GM13977 (cell line): ENCODE data around the gene INPPL1.
"Not testable (repeated sequence)": the region's sequence is repeated elsewhere in the genome, so short reads cannot be mapped to it uniquely, and the experiment has no call there.

ENCODE experiments used
- DNase-seq: peaks from one replicate; pipeline ENCODE4 v3.0.0; 2012; ENCODE audit warnings: low spot score
- in situ Hi-C: fragments of 300-500 bp; cut with MboI; formaldehyde crosslinking; loops from one replicate; pipeline ENCODE4 v1.12.0; 2022; ENCODE audit warnings: low sequenced_read_pairs, low pct_unique_long_range_greater_than_20kb, mixed read lengths, inconsistent platforms; ENCODE audit not compliant: unreplicated experiment
- TF ChIP-seq, protein P1 (sequence below): IDR thresholded peaks from 2 replicates; pipeline ENCODE4 v1.5.1; 2012; ENCODE audit warnings: mild to moderate bottlenecking, control low read depth; ENCODE audit not compliant: insufficient read depth; ENCODE audit errors: extremely low read depth, missing control alignments

The INPPL1 gene

DNA sequence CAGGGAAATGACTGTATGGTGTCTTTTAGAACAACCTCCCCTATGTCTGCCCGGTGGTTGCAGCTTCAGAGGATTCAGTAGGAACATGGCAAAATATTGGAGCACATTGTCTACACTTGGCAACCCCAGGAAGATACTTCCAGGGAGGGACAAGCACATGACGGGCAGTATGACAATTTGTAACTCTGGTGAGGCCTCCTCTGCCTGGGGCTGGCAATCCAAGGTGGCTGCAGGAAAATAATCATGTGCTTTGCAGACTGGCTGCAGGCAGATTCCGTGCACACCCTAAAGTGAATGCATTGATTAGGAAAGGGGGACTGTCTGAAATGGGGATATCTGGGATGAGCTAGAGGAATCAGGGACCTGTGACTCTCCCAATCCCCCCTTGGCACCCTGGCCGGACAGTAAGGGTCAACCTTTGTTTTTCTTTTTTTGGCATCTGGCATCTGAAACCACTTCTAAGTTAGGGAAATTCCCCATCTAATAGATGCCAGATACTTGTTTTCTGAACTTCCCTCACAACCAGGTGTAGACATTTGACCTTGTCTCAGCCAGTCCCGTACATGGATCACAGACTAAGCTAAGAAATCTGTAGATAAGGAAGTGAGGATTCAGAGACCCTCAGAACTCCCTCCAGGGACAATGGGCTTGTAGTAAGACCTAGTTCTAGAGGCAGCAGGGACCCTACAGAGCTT, 29.9 kb downstream of the INPPL1 start:
- no peak for DNase-seq
- TF ChIP-seq, protein P1, sequence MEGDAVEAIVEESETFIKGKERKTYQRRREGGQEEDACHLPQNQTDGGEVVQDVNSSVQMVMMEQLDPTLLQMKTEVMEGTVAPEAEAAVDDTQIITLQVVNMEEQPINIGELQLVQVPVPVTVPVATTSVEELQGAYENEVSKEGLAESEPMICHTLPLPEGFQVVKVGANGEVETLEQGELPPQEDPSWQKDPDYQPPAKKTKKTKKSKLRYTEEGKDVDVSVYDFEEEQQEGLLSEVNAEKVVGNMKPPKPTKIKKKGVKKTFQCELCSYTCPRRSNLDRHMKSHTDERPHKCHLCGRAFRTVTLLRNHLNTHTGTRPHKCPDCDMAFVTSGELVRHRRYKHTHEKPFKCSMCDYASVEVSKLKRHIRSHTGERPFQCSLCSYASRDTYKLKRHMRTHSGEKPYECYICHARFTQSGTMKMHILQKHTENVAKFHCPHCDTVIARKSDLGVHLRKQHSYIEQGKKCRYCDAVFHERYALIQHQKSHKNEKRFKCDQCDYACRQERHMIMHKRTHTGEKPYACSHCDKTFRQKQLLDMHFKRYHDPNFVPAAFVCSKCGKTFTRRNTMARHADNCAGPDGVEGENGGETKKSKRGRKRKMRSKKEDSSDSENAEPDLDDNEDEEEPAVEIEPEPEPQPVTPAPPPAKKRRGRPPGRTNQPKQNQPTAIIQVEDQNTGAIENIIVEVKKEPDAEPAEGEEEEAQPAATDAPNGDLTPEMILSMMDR = no peak
- in situ Hi-C loops = no loop called here

DNA sequence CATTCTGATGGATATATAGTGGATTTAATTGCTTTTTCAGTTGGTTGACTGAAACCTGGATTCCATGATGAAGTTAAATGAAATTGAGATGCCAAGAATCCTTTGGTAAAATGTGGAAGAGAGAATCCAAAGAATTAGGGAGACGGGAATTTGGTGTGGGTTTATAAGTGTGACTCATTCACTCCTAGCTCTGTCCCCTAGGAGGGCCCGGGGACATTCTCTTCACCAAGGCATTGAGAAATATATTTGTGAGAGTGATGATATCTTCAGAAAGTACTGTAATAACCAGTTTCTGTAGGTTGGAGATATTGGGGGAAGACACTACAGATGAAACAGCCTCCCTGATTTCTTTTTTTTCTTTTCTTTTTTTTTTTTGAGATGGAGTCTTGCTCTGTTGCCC, 33.0 kb downstream of the INPPL1 start:
- in situ Hi-C loops = no loop called here
- no peak for DNase-seq
- TF ChIP-seq, protein P1 = no peak

DNA sequence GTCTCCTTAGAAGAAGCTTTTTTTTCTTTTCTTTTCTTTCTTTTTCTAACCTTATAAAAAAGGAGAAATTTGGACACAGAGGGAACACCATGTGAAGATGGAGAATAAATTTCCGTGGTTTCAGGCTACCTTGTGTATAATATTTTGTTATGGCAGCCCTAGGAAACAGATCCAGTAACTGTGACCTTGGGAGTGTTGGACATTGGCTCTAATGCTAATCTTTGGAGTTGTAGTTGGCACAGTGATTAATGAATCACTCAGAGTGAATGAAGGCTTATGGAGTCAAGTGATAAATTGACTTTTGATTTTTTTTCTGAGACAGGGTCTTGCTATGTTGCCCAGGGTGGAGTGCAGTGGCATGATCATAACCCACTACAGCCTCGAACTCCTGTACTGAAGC, 34.9 kb downstream of the INPPL1 start:
- in situ Hi-C loops = no loop called here
- DNase-seq = no peak
- TF ChIP-seq, protein P1 = no peak

DNA sequence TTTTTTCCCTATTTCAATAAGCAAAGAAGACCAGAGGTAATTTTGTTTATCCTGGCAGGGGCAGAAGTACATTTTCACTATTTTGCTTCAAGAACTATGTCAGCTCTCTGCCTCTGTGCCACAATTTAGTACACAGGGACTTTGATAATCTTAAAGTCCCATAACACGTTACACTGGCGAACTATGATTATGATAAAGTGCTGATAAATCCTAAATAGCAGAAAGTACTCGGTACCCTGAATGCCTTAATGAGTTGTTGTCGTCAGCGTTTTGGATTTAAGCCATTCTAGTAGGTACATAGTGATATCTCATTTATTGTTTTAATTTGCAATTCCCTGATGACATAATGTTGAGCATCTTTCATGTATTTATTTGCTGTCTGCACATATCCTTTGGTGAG, 36.0 kb downstream of the INPPL1 start:
- no peak for DNase-seq
- in situ Hi-C loops = no loop called here
- TF ChIP-seq, protein P1 = no peak

DNA sequence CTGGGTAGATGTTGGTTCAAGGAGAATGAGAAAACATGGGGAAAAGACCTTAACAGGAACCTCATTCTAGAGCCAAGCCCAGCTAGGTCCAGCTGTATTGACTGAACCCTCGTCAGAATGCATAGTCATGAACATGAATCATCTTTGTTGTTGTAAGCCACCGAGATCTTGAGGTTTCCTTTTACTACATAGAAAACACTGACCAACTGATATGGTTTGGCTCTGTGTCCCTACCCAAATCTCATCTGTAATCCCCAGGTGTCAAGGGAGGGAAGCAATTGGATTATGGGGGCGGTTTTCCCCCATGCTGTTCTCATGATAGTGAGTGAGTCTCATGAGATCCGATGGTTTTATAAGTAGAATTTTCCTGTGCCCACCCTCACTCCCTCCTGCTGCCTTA, 38.8 kb downstream of the INPPL1 start:
- in situ Hi-C loops = no loop called here
- no peak for DNase-seq
- TF ChIP-seq, protein P1 = no peak

DNA sequence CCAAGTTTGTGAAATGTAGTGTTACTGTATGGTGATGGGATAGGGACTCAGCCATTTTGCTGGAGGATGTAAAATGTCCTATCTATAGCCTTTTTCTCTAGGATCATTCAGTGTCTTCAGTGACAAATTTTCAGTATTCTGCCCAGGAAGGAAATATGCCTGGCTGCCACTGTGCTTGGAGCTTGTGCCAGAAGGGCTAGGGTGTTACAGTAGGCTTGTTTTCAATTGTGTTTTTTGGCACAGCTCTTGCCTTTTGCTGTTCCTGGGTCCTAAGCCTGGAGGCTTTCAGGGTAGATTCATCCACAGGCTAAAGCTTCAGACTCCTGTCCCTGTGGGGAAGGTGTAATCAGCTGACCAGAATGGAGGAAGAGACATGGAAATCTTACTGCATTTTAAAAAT, 41.4 kb downstream of the INPPL1 start:
- in situ Hi-C loops = no loop called here
- TF ChIP-seq, protein P1 = no peak
- no peak for DNase-seq

DNA sequence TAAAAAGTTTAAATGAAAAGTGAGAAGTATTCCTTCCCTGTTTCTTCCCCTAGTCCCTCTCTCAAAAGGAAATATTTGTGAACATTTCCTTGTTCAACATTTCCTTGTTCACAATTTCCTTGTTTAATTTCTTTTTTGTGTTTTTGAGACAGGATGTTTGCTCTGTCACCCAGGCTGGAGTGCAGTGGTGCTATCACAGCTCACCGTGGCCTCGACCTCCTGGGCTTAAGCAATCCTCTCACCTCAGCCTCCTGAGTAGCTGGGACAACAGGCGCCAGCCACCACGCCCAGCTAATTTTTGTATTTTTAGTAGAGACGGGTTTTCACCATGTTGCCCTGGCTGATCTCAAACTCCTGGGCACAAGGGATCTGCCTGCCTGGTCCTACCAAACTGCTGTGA, 42.4 kb downstream of the INPPL1 start:
- in situ Hi-C loops, DNase-seq: not testable (repeated sequence)
